OCI-LY1 (cell line): ENCODE data around the gene USP54.

Source experiments
- H2AFZ ChIP-seq: fragments of 200-600 bp; sonication (generic), shearing (Covaris generic); 2 replicates; pipeline ENCODE4 v1.6.0; 2014; ENCODE audit warnings: antibody characterized with exemption, mild to moderate bottlenecking, low read length
- H3F3A ChIP-seq: fragments of 200-600 bp; sonication (generic), shearing (Covaris generic); 2 replicates; pipeline ENCODE4 v1.6.0; 2014; ENCODE audit warnings: mild to moderate bottlenecking, antibody characterized with exemption, low read length, moderate library complexity; ENCODE audit not compliant: insufficient read depth
- H3K27ac ChIP-seq: fragments of 200-600 bp; sonication (generic); 2 replicates; pipeline ENCODE4 v1.5.1; 2014; ENCODE audit warnings: low read length, mixed run types, mild to moderate bottlenecking, low read depth; ENCODE audit not compliant: poor library complexity, severe bottlenecking
- H3K27me3 ChIP-seq: fragments of 200-600 bp; sonication (generic); 2 replicates; pipeline ENCODE4 v1.6.0; 2014; ENCODE audit warnings: antibody characterized with exemption, mild to moderate bottlenecking, low read length, moderate library complexity; ENCODE audit not compliant: insufficient read depth
- H3K36me3 ChIP-seq: fragments of 200-600 bp; sonication (generic); 2 replicates; pipeline ENCODE4 v1.6.1; 2014; ENCODE audit warnings: mild to moderate bottlenecking, antibody characterized with exemption, low read length, moderate library complexity, mixed read lengths; ENCODE audit not compliant: insufficient read depth
- H3K4me1 ChIP-seq: fragments of 200-600 bp; sonication (generic); 2 replicates; pipeline ENCODE4 v1.5.1; 2014; ENCODE audit warnings: mild to moderate bottlenecking, low read length, moderate library complexity; ENCODE audit not compliant: insufficient read depth, severe bottlenecking
- H3K4me2 ChIP-seq: fragments of 200-600 bp; sonication (generic), shearing (Covaris generic); 2 replicates; pipeline ENCODE4 v1.6.1; 2014; ENCODE audit warnings: low read length
- H3K4me3 ChIP-seq: fragments of 200-600 bp; sonication (generic); 2 replicates; pipeline ENCODE4 v1.5.1; 2014; ENCODE audit warnings: low read length, low read depth, mild to moderate bottlenecking, mixed read lengths; ENCODE audit not compliant: poor library complexity, severe bottlenecking
- H3K79me2 ChIP-seq: fragments of 200-600 bp; shearing (Covaris generic); 2 replicates; pipeline ENCODE4 v1.6.1; 2016; ENCODE audit warnings: mixed run types, low read length, mixed read lengths; ENCODE audit not compliant: insufficient read depth
- H3K9ac ChIP-seq: fragments of 200-600 bp; sonication (generic), shearing (Covaris generic); 2 replicates; pipeline ENCODE4 v1.6.1; 2014; ENCODE audit warnings: mild to moderate bottlenecking, low read length, mixed read lengths
- H3K9me2 ChIP-seq: fragments of 200-600 bp; sonication (generic), shearing (Covaris generic); 2 replicates; pipeline ENCODE4 v1.6.1; 2014; ENCODE audit warnings: low read depth, mild to moderate bottlenecking, low read length, mixed read lengths
- H3K9me3 ChIP-seq: fragments of 200-600 bp; shearing (Covaris generic); 2 replicates; pipeline ENCODE4 v1.6.1; 2014; ENCODE audit warnings: low read length, mixed read lengths
- H4K20me1 ChIP-seq: fragments of 200-600 bp; sonication (generic), shearing (Covaris generic); 2 replicates; pipeline ENCODE4 v1.6.0; 2016; ENCODE audit warnings: mild to moderate bottlenecking, low read length; ENCODE audit not compliant: insufficient read depth
- CTCF ChIP-seq: fragments of 200-600 bp; sonication (generic), shearing (Covaris generic); IDR thresholded peaks from 2 replicates; pipeline ENCODE4 v1.5.1; 2017; ENCODE audit warnings: mild to moderate bottlenecking, antibody characterized with exemption, low read length, moderate library complexity, mixed read lengths
- EZH2 ChIP-seq: fragments of 200-600 bp; sonication (generic), shearing (Covaris generic); IDR thresholded peaks from 2 replicates; pipeline ENCODE4 v1.8.0; 2017; ENCODE audit warnings: borderline replicate concordance, mixed run types, mild to moderate bottlenecking, antibody characterized with exemption, low read length, moderate library complexity, mixed read lengths

USP54 gene

GRCh38 chr10:73609116-73609515 is 18.0 kb upstream of the USP54 start:
- Histone ChIP-seq H3K27ac (no peak overlapping the region), H3K4me3 (no peak overlapping the region), H2AFZ (no peak overlapping the region), H3K9me2 (no peaks in the 10 kb centered on the region), H3K36me3 (no peaks in the 10 kb centered on the region), H3K4me1 (no peaks in the 10 kb centered on the region), H3K27me3 (no peaks in the 10 kb centered on the region), H3K9ac (no peak overlapping the region), H3K79me2 (no peaks in the 10 kb centered on the region), H4K20me1 (no peaks in the 10 kb centered on the region), H3F3A (no peaks in the 10 kb centered on the region), H3K4me2 (no peak overlapping the region), H3K9me3 (no peaks in the 10 kb centered on the region)
- no peak for TF ChIP-seq EZH2

- no peaks in the 10 kb centered on the region for H3K9me3 ChIP-seq
- TF ChIP-seq CTCF: no peak
- no peak for TF ChIP-seq EZH2
- H3K4me1 ChIP-seq: peaks cover 9% of the 10 kb centered on the region
- H3F3A ChIP-seq: no peaks in the 10 kb centered on the region
- no peak overlapping the region for H3K27ac ChIP-seq
- H3K27me3 ChIP-seq: no peaks in the 10 kb centered on the region
- no peak overlapping the region for H3K4me3 ChIP-seq
- no peaks in the 10 kb centered on the region for H3K36me3 ChIP-seq
- no peak overlapping the region for H2AFZ ChIP-seq
- H3K79me2 ChIP-seq: no peaks in the 10 kb centered on the region
- no peaks in the 10 kb centered on the region for H4K20me1 ChIP-seq
- no peaks in the 10 kb centered on the region for H3K9me2 ChIP-seq
- no peak overlapping the region for H3K9ac ChIP-seq
- H3K4me2 ChIP-seq: no peak overlapping the region
Observed at GRCh38 chr10:73601486-73601921, 10.4 kb upstream of the USP54 start.

- Histone ChIP-seq H3F3A (no peaks in the 10 kb centered on the region), H3K79me2 (no peaks in the 10 kb centered on the region), H3K4me2 (no peak overlapping the region), H3K9ac (no peak overlapping the region), H2AFZ (no peak overlapping the region), H3K27ac (no peak overlapping the region), H3K27me3 (no peaks in the 10 kb centered on the region), H4K20me1 (no peaks in the 10 kb centered on the region), H3K4me1 (peaks cover 13% of the 10 kb centered on the region), H3K9me3 (no peaks in the 10 kb centered on the region), H3K9me2 (no peaks in the 10 kb centered on the region), H3K36me3 (no peaks in the 10 kb centered on the region), H3K4me3 (no peak overlapping the region)
- no peak for TF ChIP-seq EZH2
- no peak for TF ChIP-seq CTCF
Observed at GRCh38 chr10:73597346-73597745, 6.2 kb upstream of the USP54 start.

- Histone ChIP-seq H3K4me2 (no peak overlapping the region), H2AFZ (no peak overlapping the region), H4K20me1 (no peaks in the 10 kb centered on the region), H3K27me3 (no peaks in the 10 kb centered on the region), H3K79me2 (no peaks in the 10 kb centered on the region), H3K4me1 (peaks cover 19% of the 10 kb centered on the region), H3F3A (no peaks in the 10 kb centered on the region), H3K36me3 (no peaks in the 10 kb centered on the region), H3K9ac (no peak overlapping the region), H3K9me3 (no peaks in the 10 kb centered on the region), H3K27ac (no peak overlapping the region), H3K9me2 (no peaks in the 10 kb centered on the region), H3K4me3 (no peak overlapping the region)
- TF ChIP-seq EZH2 (no peak), CTCF (no peak)
Observed at GRCh38 chr10:73593812-73594211, 2.7 kb upstream of the USP54 start.
